ENCODE data around the gene SPATC1L. TPM values are rescaled to one million over a fixed set of nuclear protein-coding genes. Genes with fewer than 3 reads are reported as not detected.
A peak's percentile ranks its signal among the peaks of the same experiment; 100 is the strongest.

Gene SPATC1L
- total RNA-seq, 6 donors from 2014 or later = 0.91 to 22.0 (median 7.2) TPM

GRCh38 chr21:46208761-46209721, 24.8 kb upstream of the SPATC1L start:
- H3K27me3 ChIP-seq = no peaks in the 10 kb centered on the region
- DNase-seq (peak in 1 of 2 donors; percentile 75), ATAC-seq (ENCODE audit: low FRiP score in 2 of 2) (no peak)
- H3K4me3 ChIP-seq = no peak overlapping the region
- H3K4me1 ChIP-seq = no peaks in the 10 kb centered on the region
- WGBS, 2 donors = 94 to 96% methylated on average over 19 to 21 of the region's 23 CpGs
- H3K27ac ChIP-seq = no peak overlapping the region
- peaks cover 44 to 97% (median 82%) of the 10 kb centered on the region in 4 donors for H3K36me3 ChIP-seq
- H3K9me3 ChIP-seq = no peaks in the 10 kb centered on the region
- TF ChIP-seq EP300 (IDR thresholded peaks at IDR 0.05) = no peak
- no peak for TF ChIP-seq POLR2A (IDR thresholded peaks at IDR 0.05)
- TF ChIP-seq POLR2AphosphoS5 (IDR thresholded peaks at IDR 0.05) = no peak
- no peak for TF ChIP-seq CTCF (IDR thresholded peaks at IDR 0.05)

- Histone ChIP-seq H3K4me3 (no peak overlapping the region), H3K36me3 (peaks cover 50 to 96% (median 77%) of the 10 kb centered on the region in 4 donors), H3K27ac (no peak overlapping the region), H3K4me1 (peaks cover 0 to 3% (median 0%) of the 10 kb centered on the region in 4 donors), H3K9me3 (no peaks in the 10 kb centered on the region), H3K27me3 (no peaks in the 10 kb centered on the region)
- DNase-seq (peak in 1 of 2 donors; percentile 63), ATAC-seq (ENCODE audit: low FRiP score in 2 of 2) (no peak)
- TF ChIP-seq POLR2AphosphoS5 (IDR thresholded peaks at IDR 0.05) (no peak), EP300 (IDR thresholded peaks at IDR 0.05) (no peak), POLR2A (IDR thresholded peaks at IDR 0.05) (no peak), CTCF (IDR thresholded peaks at IDR 0.05) (no peak)
- WGBS, 2 donors = 93 to 94% methylated on average over 21 to 25 of the region's 27 CpGs
These were observed 23.8 kb upstream of the SPATC1L start for GRCh38 chr21:46207920-46208591.

DNA sequence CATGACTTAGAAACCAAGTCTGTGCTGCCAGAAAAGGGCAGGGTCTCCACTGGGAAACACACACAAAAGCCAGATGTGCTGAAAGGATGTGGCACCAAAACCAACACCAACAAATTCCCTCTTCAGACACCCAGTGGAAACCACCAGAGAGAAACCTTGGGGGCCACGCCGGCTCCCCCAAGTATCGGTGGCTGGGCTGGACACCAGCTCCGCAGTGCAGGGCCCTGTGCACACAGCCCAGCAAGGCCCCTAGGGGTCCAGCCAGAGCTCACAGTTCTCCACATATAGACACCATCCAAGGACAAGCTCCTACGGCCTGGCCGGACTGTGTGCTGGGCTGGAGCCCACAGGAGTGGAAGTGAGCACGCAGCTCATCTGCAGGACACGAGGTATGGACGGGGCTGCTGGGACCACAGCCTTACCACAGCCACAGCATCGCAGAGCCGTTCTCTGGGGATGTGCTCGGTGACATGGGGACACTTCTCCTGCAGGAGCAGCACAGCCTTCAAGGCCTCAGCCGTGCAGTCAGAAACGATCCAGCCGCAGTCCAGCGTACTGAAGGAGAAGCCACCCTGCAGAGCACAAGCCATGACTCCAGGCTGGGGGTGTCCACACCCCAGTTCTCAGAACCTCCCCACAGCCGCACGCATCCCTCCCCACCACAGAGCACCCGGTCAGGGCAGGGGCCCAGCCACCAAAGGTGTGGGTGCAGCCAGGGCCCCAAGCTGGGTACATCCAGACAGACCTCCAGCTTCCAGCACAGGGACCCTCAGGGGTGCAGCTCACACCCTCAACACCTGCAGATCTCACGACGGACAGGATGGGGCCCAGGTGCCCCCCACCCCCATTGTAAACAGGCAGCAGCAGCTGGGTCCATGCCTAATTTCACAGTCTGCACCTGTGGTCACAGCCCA, 23.0 kb upstream of the SPATC1L start:
- Histone ChIP-seq H3K4me3 (no peak overlapping the region), H3K27ac (no peak overlapping the region), H3K4me1 (peaks cover 0 to 3% (median 0%) of the 10 kb centered on the region in 4 donors), H3K27me3 (no peaks in the 10 kb centered on the region), H3K9me3 (no peaks in the 10 kb centered on the region), H3K36me3 (peaks cover 53 to 96% (median 74%) of the 10 kb centered on the region in 4 donors)
- ATAC-seq (ENCODE audit: low FRiP score in 2 of 2) (no peak), DNase-seq (peak in 1 of 2 donors; percentile 57)
- 96 to 100% methylated on average over 1 to 21 of the region's 21 CpGs for WGBS, 2 donors
- TF ChIP-seq POLR2AphosphoS5 (IDR thresholded peaks at IDR 0.05) (no peak), POLR2A (IDR thresholded peaks at IDR 0.05) (no peak), EP300 (IDR thresholded peaks at IDR 0.05) (no peak), CTCF (IDR thresholded peaks at IDR 0.05) (no peak)

- Histone ChIP-seq H3K4me1 (peaks cover 0 to 3% (median 0%) of the 10 kb centered on the region in 4 donors), H3K4me3 (no peak overlapping the region), H3K27me3 (no peaks in the 10 kb centered on the region), H3K36me3 (peaks cover 53 to 87% (median 68%) of the 10 kb centered on the region in 4 donors), H3K9me3 (no peaks in the 10 kb centered on the region), H3K27ac (no peak overlapping the region)
- no peak for TF ChIP-seq POLR2AphosphoS5 (IDR thresholded peaks at IDR 0.05)
- no peak for TF ChIP-seq POLR2A (IDR thresholded peaks at IDR 0.05)
- TF ChIP-seq EP300 (IDR thresholded peaks at IDR 0.05) = no peak
- no peak for TF ChIP-seq CTCF (IDR thresholded peaks at IDR 0.05)
- peak in 1 of 2 donors; percentile 70 for DNase-seq
- peak in 1 of 2 donors; percentile 37 for ATAC-seq (ENCODE audit: low FRiP score in 2 of 2)
- 92 to 94% methylated on average over 7 to 18 of the region's 24 CpGs for WGBS, 2 donors
These were observed 22.1 kb upstream of the SPATC1L start for GRCh38 chr21:46206163-46207005.

Measured in upper lobe of left lung (tissue), 6 donors.